ENCODE results near the gene R3HDM1.

- no peak for TF ChIP-seq CTCF (IDR thresholded peaks at IDR 0.05)
- no peak for TF ChIP-seq POLR2A (IDR thresholded peaks at IDR 0.05)
- TF ChIP-seq EP300 (IDR thresholded peaks at IDR 0.05), result no peak
Observed at GRCh38 chr2:135732561-135732960, 201.3 kb downstream of the R3HDM1 start.
